GM12873 (cell line): ENCODE measurements around the gene MARK1.

Experiments used
- TF ChIP-seq, protein P1 (sequence below): IDR thresholded peaks from 2 replicates; pipeline ENCODE4 v1.5.1; 2012; ENCODE audit warnings: low read depth, mild to moderate bottlenecking, moderate library complexity, low read length, control low read depth; ENCODE audit not compliant: insufficient read depth; ENCODE audit errors: missing control alignments

Gene MARK1

DNA sequence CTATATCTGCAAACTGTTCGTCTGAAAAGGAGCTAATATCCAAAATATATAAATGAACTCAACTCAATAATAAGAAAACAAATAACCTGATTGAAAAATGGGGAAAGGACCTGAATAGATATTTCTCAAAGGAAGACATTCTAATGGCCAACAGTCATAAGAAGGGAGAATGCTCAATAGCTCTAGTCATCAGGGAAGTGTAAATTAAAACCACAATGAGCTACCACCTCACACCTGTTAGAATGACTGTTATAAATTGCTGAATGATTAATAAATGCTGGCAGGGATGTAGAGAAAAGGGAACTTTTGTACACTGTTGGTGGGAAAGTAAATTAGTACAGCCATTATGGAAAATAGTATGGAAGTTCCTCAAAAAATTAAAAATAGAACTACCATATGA is 141.1 kb downstream of the MARK1 start:
- TF ChIP-seq, protein P1, sequence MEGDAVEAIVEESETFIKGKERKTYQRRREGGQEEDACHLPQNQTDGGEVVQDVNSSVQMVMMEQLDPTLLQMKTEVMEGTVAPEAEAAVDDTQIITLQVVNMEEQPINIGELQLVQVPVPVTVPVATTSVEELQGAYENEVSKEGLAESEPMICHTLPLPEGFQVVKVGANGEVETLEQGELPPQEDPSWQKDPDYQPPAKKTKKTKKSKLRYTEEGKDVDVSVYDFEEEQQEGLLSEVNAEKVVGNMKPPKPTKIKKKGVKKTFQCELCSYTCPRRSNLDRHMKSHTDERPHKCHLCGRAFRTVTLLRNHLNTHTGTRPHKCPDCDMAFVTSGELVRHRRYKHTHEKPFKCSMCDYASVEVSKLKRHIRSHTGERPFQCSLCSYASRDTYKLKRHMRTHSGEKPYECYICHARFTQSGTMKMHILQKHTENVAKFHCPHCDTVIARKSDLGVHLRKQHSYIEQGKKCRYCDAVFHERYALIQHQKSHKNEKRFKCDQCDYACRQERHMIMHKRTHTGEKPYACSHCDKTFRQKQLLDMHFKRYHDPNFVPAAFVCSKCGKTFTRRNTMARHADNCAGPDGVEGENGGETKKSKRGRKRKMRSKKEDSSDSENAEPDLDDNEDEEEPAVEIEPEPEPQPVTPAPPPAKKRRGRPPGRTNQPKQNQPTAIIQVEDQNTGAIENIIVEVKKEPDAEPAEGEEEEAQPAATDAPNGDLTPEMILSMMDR, result no peak

DNA sequence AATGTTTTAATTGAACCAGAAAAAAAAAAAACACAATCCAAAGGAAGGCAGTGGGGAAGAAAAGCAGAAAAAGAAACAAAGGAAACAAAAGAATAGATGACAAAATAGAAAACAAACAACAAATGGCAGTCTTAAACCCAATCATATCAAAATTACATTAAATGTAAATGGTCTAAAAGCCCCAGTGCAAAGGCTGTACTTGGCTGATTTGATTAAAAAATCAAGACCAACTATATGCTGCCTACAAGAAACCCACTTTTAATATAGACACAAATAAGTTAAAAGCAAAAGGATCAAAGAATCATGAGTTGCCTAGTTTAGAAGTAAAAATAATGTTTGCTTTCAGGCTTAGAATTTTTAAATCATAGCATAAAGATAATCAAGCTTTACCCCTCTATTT is 142.4 kb downstream of the MARK1 start:
- TF ChIP-seq, protein P1, result no peak

DNA sequence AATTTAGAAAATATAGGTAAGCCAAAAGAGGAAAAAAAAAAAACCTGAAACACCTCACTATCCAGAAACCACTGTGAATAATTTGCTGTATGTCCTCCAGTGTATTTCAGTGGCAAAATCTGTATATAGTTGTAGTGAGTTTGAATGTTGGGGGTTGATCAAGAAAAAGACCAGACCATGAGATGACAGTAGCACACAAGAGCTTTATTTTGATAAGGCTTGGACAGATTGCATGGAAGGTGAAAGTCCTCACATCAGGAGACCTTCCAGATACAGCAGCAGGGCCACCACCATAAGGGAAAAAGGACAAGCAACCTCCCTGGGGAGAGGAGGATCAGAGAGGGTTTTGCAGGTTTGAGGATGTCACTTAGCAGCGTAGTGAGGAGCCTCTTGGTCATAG is 146.0 kb downstream of the MARK1 start:
- TF ChIP-seq, protein P1, result no peak

DNA sequence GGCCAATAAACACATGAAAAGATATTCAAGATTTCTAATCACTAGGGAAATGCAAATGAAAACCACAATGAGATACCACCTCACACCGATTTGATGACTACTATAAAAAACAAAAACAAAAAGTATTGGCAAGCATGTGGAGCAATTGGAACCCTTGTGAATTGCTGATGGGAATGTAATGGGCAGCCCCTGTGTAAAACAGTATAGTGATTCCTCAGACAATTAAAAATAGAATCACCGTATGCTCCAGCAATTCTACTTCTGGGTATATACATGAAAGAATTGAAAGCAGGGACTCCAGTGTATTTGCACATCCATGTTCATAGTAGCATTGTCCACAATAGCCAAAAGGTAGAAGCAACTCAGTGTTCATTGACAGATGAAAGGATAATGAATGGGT is 149.3 kb downstream of the MARK1 start:
- TF ChIP-seq, protein P1, result no peak

DNA sequence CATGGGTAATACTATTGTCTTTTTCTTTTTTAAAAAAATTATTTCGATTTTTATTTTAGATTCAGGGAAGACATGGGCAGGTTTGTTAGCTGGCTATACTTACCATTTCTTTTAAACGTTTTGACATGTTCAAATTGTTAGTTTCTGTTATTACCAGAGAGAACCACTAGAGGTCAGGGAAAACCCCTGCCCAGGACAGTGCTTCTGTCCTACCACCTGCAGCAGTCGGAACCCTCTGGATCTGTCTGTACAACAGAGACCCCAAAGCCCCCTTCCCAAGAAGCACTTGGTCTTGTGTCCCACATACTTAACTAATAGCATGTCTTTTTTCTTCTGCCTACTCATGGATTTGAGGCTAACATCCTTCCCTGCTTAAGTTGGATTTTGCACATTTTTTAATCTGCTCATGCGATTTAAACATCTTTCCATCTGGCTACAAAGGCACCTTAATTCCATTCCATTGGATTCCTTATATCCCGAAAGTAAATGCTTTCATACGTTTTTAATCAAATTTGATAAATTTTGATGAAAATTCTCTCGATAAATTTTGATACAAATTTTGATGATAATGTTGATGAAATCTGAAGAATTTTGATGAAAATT is 152.2 kb downstream of the MARK1 start:
- TF ChIP-seq, protein P1, result peak; percentile 82

DNA sequence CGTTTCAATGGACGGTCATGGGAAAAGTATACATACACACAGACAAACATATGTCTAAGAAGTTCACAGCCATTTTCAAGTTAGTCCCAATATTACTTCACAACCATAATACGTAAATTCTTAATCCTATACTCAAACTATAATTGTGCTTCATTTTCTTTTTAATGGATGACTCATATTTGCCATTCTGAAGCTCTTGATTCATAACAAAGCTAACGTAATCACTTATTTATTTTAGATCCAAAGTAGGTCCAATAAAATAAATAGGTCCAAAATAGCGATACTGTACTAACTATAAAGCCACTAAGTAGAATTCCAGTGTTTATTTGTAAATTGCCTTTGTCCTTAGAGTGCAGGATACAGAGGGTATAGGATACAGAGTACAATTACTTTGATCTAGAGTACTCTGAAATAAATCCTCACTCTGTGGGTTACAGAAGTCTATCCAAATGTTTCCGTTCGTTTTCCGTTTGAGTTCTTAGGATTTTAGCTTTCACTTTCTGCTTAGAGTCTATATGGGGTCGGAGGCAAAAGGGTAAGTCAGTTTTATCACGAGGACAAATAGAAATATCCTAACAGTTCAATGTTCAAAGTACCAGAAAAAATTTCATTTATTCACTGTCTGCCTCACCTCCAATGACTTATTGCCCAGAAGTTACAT is 153.4 kb downstream of the MARK1 start:
- TF ChIP-seq, protein P1, result no peak

DNA sequence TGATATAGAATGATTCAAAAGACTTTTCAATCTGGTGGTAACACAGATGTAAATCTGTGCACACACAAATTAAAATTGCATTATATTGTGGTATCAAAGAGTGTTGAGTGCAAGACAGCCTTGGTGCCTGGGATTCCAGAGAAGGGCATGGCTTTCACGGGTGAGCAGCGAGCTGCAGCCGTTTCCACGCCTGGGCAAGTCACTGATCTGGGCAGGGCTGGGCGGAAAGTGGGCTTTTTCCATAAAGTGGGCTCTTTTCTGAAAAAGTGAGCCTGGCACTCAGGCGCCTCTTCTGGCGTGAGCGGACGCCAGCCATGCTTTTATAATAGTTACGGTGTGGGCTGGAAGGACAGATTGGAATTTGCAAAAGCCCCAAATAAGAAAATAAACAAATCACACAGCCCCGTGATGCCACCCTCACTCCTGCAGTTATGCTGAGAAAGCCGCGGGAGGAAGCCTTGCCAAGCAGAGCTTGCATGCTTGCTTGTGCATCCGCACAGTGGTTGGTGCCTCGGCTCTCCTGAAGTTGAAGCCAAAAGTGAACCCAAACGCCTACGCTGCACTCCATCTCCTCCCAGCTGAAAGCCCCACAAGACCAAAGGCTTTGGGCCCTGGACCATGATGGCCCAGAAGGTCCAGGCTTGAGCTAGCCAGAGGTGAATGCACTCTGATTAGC is 155.1 kb downstream of the MARK1 start:
- TF ChIP-seq, protein P1, result no peak
